NCI-H1436 (cell line): ENCODE measurements around the gene TP53BP1.
"Not testable (repeated sequence)": the region's sequence is repeated elsewhere in the genome, so short reads cannot be mapped to it uniquely, and the experiment has no call there.

ENCODE experiments used
- DNase-seq: peaks from one replicate; lab custom pipeline; 2025; lab: John Stamatoyannopoulos, UW

The TP53BP1 gene, protein sequence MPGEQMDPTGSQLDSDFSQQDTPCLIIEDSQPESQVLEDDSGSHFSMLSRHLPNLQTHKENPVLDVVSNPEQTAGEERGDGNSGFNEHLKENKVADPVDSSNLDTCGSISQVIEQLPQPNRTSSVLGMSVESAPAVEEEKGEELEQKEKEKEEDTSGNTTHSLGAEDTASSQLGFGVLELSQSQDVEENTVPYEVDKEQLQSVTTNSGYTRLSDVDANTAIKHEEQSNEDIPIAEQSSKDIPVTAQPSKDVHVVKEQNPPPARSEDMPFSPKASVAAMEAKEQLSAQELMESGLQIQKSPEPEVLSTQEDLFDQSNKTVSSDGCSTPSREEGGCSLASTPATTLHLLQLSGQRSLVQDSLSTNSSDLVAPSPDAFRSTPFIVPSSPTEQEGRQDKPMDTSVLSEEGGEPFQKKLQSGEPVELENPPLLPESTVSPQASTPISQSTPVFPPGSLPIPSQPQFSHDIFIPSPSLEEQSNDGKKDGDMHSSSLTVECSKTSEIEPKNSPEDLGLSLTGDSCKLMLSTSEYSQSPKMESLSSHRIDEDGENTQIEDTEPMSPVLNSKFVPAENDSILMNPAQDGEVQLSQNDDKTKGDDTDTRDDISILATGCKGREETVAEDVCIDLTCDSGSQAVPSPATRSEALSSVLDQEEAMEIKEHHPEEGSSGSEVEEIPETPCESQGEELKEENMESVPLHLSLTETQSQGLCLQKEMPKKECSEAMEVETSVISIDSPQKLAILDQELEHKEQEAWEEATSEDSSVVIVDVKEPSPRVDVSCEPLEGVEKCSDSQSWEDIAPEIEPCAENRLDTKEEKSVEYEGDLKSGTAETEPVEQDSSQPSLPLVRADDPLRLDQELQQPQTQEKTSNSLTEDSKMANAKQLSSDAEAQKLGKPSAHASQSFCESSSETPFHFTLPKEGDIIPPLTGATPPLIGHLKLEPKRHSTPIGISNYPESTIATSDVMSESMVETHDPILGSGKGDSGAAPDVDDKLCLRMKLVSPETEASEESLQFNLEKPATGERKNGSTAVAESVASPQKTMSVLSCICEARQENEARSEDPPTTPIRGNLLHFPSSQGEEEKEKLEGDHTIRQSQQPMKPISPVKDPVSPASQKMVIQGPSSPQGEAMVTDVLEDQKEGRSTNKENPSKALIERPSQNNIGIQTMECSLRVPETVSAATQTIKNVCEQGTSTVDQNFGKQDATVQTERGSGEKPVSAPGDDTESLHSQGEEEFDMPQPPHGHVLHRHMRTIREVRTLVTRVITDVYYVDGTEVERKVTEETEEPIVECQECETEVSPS (N-terminal part only)

GRCh38 chr15:43492673-43493601, at the start of gene TP53BP1:
TSS of gene TP53BP1 (minus strand) at chr15:43493156. CDS start at chr15:43493043, 113 bp downstream.
- peak; percentile 95 for DNase-seq

DNA sequence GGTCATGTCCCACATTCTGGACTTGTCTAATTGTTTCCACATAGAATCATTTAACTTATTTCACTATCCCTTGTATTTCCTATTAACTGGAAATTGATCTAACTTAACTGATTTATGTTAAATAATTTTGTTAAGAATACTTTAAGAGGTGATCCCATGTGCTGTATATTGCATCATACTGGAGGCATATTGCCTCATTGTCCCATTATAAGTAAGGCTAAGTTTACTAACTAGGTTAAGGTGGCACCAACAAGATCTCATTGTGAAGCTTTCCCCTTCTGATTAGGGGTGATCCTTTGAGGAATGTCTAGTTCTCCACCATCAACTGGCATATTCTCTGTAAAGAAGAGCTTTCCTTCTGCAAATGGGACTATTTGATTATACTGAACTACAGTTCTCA, 48.8 kb upstream of the TP53BP1 start:
- no peak for DNase-seq

GRCh38 chr15:43538091-43538490, 45.1 kb upstream of the TP53BP1 start:
- no peak for DNase-seq

- no peak for DNase-seq
These were observed 41.9 kb upstream of the TP53BP1 start for GRCh38 chr15:43534897-43535296.

DNA sequence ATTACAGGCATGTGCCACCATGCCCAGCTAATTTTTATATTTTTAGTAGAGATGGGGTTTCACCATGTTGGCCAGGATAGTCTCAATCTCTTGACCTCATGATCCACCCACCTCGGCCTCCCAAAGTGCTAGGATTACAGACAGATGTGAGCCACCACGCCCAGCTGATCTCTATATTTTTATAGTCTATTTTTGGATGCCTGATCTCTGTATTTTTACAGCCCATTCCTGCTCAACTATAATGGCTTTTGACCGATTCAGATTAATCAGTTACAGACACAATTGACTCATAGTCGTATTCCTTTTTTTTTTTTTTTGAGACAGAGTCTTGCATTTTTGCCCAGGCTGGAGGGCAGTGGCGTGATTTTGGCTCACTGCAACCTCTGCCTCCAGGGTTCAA, 39.9 kb upstream of the TP53BP1 start:
- not testable (repeated sequence) for DNase-seq

DNA sequence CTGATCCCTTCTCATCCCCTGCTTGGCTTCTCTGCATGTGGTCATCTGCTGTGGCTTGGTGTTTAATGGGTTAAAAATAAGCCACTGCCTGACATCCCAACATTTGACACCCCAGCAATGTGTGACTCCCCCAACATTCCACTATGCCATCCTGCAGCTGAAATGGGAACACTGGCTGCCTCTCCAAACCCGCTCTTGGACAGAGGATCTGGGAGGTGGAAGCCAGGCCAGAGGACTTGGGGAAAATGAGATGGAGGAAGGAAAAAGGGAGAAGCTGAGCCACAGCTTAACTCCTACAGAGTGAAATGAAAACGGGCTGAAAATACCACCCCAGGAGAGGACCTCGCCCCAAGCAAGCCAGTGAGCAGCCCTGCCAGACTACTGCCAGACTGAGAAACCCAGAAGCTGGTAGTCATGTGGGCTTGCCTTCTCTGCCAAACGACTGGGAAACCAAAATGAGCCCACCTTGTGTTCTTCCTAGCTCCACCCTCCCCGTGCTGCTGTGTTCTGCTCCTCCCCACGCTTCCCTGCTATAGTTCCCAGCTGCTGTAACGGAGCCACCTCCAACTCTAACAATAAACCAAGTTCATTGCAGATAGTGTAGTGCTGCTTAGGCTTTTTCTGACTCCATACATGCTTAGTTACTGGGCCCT, 38.2 kb upstream of the TP53BP1 start:
- no peak for DNase-seq

- no peak for DNase-seq
These were observed 36.8 kb upstream of the TP53BP1 start for GRCh38 chr15:43529587-43530345.

DNA sequence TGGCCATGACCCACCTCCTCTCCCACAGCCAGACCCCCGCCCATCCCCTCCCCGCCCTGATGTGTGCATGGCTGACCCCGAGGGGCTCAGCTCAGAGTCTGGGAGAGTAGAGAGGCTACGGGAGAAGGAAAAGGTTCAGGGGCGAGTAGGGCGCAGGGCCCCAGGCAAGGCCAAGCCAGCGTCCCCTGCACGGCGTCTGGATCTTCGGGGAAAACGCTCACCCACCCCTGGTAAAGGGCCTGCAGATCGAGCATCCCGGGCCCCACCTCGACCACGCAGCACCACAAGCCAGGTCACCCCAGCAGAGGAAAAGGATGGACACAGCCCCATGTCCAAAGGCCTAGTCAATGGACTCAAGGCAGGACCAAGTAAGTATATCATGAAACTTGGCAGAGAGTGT, 36.2 kb upstream of the TP53BP1 start:
- DNase-seq = no peak

GRCh38 chr15:43528542-43529007, 35.6 kb upstream of the TP53BP1 start:
- no peak for DNase-seq

GRCh38 chr15:43527802-43528541, 35.0 kb upstream of the TP53BP1 start:
- no peak for DNase-seq

DNA sequence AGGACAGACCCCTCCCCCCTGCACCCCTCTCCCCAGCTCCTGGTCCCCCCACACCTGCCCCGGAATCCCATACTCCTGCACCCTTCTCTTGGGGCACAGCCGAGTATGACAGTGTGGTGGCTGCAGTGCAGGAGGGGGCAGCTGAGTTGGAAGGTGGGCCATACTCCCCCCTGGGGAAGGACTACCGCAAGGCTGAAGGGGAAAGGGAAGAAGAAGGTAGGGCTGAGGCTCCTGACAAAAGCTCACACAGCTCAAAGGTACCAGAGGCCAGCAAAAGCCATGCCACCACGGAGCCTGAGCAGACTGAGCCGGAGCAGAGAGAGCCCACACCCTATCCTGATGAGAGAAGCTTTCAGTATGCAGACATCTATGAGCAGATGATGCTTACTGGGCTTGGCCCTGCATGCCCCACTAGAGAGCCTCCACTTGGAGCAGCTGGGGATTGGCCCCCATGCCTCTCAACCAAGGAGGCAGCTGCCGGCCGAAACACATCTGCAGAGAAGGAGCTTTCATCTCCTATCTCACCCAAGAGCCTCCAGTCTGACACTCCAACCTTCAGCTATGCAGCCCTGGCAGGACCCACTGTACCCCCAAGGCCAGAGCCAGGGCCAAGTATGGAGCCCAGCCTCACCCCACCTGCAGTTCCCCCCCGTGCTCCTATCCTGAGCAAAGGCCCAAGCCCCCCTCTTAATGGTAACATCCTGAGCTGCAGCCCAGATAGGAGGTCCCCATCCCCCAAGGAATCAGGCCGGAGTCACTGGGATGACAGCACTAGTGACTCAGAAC, 34.3 kb upstream of the TP53BP1 start:
- DNase-seq = no peak

DNA sequence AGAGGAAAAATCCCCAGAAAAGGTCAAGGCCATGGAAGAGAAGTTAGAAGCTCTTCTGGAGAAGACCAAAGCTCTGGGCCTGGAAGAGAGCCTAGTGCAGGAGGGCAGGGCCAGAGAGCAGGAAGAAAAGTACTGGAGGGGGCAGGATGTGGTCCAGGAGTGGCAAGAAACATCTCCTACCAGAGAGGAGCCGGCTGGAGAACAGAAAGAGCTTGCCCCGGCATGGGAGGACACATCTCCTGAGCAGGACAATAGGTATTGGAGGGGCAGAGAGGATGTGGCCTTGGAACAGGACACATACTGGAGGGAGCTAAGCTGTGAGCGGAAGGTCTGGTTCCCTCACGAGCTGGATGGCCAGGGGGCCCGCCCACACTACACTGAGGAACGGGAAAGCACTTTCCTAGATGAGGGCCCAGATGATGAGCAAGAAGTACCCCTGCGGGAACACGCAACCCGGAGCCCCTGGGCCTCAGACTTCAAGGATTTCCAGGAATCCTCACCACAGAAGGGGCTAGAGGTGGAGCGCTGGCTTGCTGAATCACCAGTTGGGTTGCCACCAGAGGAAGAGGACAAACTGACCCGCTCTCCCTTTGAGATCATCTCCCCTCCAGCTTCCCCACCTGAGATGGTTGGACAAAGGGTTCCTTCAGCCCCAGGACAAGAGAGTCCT, 33.4 kb upstream of the TP53BP1 start:
- no peak for DNase-seq

DNA sequence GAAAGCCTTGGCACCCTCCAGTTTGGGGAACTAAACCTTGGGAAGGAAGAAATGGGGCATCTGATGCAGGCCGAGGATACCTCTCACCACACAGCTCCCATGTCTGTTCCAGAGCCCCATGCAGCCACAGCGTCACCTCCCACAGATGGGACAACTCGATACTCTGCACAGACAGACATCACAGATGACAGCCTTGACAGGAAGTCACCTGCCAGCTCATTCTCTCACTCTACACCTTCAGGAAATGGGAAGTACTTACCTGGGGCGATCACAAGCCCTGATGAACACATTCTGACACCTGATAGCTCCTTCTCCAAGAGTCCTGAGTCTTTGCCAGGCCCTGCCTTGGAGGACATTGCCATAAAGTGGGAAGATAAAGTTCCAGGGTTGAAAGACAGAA, 32.2 kb upstream of the TP53BP1 start:
- no peak for DNase-seq

- DNase-seq = no peak
These were observed 31.4 kb upstream of the TP53BP1 start for GRCh38 chr15:43524254-43524845.

DNA sequence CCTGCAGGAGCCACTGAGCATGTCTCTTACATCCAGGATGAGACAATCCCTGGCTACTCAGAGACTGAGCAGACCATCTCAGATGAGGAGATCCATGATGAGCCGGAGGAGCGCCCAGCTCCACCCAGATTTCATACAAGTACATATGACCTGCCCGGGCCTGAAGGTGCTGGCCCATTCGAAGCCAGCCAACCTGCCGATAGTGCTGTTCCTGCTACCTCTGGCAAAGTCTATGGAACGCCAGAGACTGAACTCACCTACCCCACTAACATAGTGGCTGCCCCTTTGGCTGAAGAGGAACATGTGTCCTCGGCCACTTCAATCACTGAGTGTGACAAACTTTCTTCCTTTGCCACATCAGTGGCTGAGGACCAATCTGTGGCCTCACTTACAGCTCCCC, 30.7 kb upstream of the TP53BP1 start:
- DNase-seq = no peak

DNA sequence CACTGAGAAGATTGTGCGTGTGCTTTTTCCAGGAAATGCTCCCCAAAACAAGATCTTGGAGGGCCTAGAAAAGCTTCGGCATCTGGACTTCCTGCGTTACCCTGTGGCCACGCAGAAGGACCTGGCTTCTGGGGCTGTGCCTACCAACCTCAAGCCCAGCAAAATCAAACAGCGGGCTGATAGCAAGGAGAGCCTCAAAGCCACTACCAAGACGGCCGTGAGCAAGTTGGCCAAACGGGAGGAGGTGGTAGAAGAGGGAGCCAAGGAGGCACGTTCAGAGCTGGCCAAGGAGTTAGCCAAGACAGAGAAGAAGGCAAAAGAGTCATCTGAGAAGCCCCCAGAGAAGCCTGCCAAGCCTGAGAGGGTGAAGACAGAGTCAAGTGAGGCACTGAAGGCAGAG, 29.3 kb upstream of the TP53BP1 start:
- no peak for DNase-seq

DNA sequence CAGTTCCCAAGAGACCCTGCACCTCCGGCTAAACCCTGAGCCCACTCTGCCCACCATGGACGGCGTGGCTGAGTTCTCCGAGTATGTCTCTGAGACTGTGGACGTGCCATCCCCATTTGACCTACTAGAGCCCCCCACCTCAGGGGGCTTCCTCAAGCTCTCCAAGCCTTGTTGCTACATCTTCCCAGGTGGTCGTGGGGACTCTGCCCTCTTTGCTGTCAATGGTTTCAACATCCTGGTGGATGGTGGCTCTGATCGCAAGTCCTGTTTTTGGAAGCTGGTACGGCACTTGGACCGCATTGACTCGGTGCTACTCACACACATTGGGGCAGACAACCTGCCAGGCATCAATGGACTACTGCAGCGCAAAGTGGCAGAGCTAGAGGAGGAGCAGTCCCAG, 28.5 kb upstream of the TP53BP1 start:
- DNase-seq = no peak
